Measurements from ENCODE around the gene GLDN. TPM values are rescaled to one million over a fixed set of nuclear protein-coding genes. Genes with fewer than 3 reads are reported as not detected.
A peak's percentile ranks its signal among the peaks of the same experiment; 100 is the strongest.

Gene GLDN
- total RNA-seq, 1 experiment from 2014 or later = 1.3 TPM

DNA sequence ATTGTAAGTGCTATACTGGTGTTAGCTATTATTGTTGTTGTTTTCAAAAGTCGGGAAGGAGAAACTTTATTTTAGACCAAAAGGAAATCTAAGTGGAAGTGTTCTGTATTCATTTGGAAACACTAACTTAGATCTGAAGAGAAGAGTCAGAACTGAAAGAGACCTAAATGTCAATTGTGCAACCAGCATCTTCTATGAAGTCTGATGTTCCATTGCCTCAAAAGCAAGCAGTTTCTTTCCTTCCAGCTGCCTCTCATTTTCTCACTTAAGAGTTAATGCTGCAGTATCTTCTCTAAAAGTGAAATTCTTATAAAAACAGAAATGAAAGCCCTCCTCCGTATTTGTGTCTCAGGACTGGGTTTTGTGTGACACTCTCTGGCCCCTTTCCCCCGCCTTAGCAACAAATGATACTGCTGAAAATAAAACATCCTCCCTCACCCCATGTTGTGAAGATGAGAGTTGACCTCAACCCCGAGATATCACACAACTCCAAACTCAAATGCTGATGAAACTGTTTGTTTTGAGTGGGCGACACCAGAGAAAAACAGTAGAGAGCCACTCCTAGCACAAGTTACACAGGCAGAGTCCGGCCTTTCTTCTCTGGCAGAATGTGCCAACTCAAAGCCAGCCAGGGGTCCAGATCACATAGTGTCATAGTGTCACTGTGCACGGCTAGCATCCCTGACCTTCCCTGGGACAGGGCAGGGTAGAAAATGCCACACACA is 48.9 kb downstream of the GLDN start:
- Mint-ChIP-seq H3K4me3 (no peak overlapping the region), H3K4me1 (peaks cover 22 to 23% of the 10 kb centered on the region in 2 experiments), H3K27ac (peak overlapping the region; percentile 2 to 88 (median 27); a peak in 3 of 7 replicates), H3K9me3 (peaks cover 4 to 12% of the 10 kb centered on the region in 2 experiments; a peak in 4 of 5 replicates), H3K27me3 (ENCODE audit: low read depth) (peaks cover 3% of the 10 kb centered on the region), H3K36me3 (ENCODE audit: insufficient read depth in 1 of 3, low read depth in 3 of 3) (peaks cover 0 to 3% (median 0%) of the 10 kb centered on the region in 3 experiments; a peak in 1 of 7 replicates)
- Histone ChIP-seq H4K8ac (replicated peaks; ENCODE audit: insufficient read length, low read depth, low read length) (no peak overlapping the region), H3K9me3 (ENCODE audit: control insufficient read depth, low read depth, low read length) (no peaks in the 10 kb centered on the region), H3K56ac (ENCODE audit: insufficient read length, low read depth, low read length) (no peak overlapping the region), H2BK12ac (ENCODE audit: insufficient read length, low read depth, low read length) (no peak overlapping the region), H2AFZ (ENCODE audit: low read length) (no peak overlapping the region), H4K5ac (ENCODE audit: insufficient read length, low read depth, low read length) (no peak overlapping the region), H3K14ac (ENCODE audit: insufficient read depth, low read length) (no peak overlapping the region), H3K27ac (ENCODE audit: insufficient read length, low read depth, low read length) (no peak overlapping the region), H2BK20ac (ENCODE audit: low read depth, low read length, poor library complexity, severe bottlenecking) (no peak overlapping the region), H2BK5ac (ENCODE audit: insufficient read length, low read length) (no peak overlapping the region), H3K79me2 (ENCODE audit: insufficient read depth, low read length) (no peaks in the 10 kb centered on the region), H3K18ac (ENCODE audit: insufficient read length, low read depth, low read length) (no peak overlapping the region), H2BK15ac (ENCODE audit: low read depth, low read length) (no peak overlapping the region), H4K91ac (ENCODE audit: insufficient read length, low read depth, low read length) (no peak overlapping the region), H4K20me1 (ENCODE audit: control insufficient read depth, insufficient read depth, insufficient read length) (no peaks in the 10 kb centered on the region), H3K23ac (ENCODE audit: insufficient read length, low read depth, low read length) (no peak overlapping the region), H2BK120ac (ENCODE audit: low read depth, low read length, poor library complexity, severe bottlenecking) (no peak overlapping the region), H3K9ac (ENCODE audit: extremely low read depth, insufficient read length, low read length) (no peak overlapping the region), H3K4me1 (ENCODE audit: insufficient read depth, low read length) (peaks cover 6% of the 10 kb centered on the region; the same call in 1 of the 2 replicates), H3K79me1 (ENCODE audit: insufficient read depth, low read depth, low read length, poor library complexity, severe bottlenecking) (no peaks in the 10 kb centered on the region), H2AK5ac (ENCODE audit: insufficient read length, low read length) (no peak overlapping the region), H3K4ac (ENCODE audit: low read depth, low read length) (no peak overlapping the region), H3K23me2 (ENCODE audit: insufficient read length, low read depth, low read length, poor library complexity, severe bottlenecking) (no peaks in the 10 kb centered on the region), H3K4me2 (ENCODE audit: insufficient read depth, insufficient read length, low read length) (no peak overlapping the region), H3T11ph (ENCODE audit: low read length) (no peak overlapping the region), H3K27me3 (ENCODE audit: insufficient read depth, low read length) (no peaks in the 10 kb centered on the region)
- TF ChIP-seq, protein P1, sequence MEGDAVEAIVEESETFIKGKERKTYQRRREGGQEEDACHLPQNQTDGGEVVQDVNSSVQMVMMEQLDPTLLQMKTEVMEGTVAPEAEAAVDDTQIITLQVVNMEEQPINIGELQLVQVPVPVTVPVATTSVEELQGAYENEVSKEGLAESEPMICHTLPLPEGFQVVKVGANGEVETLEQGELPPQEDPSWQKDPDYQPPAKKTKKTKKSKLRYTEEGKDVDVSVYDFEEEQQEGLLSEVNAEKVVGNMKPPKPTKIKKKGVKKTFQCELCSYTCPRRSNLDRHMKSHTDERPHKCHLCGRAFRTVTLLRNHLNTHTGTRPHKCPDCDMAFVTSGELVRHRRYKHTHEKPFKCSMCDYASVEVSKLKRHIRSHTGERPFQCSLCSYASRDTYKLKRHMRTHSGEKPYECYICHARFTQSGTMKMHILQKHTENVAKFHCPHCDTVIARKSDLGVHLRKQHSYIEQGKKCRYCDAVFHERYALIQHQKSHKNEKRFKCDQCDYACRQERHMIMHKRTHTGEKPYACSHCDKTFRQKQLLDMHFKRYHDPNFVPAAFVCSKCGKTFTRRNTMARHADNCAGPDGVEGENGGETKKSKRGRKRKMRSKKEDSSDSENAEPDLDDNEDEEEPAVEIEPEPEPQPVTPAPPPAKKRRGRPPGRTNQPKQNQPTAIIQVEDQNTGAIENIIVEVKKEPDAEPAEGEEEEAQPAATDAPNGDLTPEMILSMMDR (conservative IDR thresholded peaks at IDR 0.05) = no peak
- no CpG with 5 or more reads among the region's 7 CpGs for WGBS (ENCODE audit: extremely low coverage, insufficient read length, low lambda C conversion rate)
- no peak for DNase-seq
